H9 (cell line): ENCODE data around the gene TMEM38A. TPM values are rescaled to one million over a fixed set of nuclear protein-coding genes. Genes with fewer than 3 reads are reported as not detected.

ENCODE experiments used
- DNase-seq: peaks from one replicate; pipeline ENCODE4 v3.0.0-alpha.2; 2017
- H2AFZ ChIP-seq: one replicate; pipeline ENCODE4 v1.6.1; 2013; ENCODE audit warnings: mild to moderate bottlenecking, low read length, control low read depth, moderate library complexity
- H2AK5ac ChIP-seq: 2 replicates; pipeline ENCODE4 v1.6.1; 2013; ENCODE audit warnings: low read length, control low read depth, mixed read lengths; ENCODE audit not compliant: insufficient read length
- H2BK120ac ChIP-seq: one replicate; pipeline ENCODE4 v1.6.1; 2013; ENCODE audit warnings: low read depth, mild to moderate bottlenecking, low read length, control low read depth, inconsistent platforms; ENCODE audit not compliant: poor library complexity, severe bottlenecking
- H2BK12ac ChIP-seq: 2 replicates; pipeline ENCODE4 v1.6.1; 2013; ENCODE audit warnings: low read length, control low read depth, mixed read lengths, low read depth; ENCODE audit not compliant: insufficient read length
- H2BK15ac ChIP-seq: 2 replicates; pipeline ENCODE4 v1.6.1; 2013; ENCODE audit warnings: low read depth, low read length, control low read depth
- H2BK20ac ChIP-seq: one replicate; pipeline ENCODE4 v1.6.1; 2013; ENCODE audit warnings: low read depth, mild to moderate bottlenecking, low read length, control low read depth, inconsistent platforms; ENCODE audit not compliant: poor library complexity, severe bottlenecking
- H2BK5ac ChIP-seq: 2 replicates; pipeline ENCODE4 v1.6.1; 2013; ENCODE audit warnings: low read length, control low read depth, mixed read lengths; ENCODE audit not compliant: insufficient read length
- H3K14ac ChIP-seq: 2 replicates; pipeline ENCODE4 v1.6.1; 2013; ENCODE audit warnings: low read length, control low read depth; ENCODE audit not compliant: insufficient read depth
- H3K18ac ChIP-seq: 2 replicates; pipeline ENCODE4 v1.6.1; 2013; ENCODE audit warnings: low read depth, mild to moderate bottlenecking, mixed read lengths, low read length, control low read depth; ENCODE audit not compliant: insufficient read length
- H3K23ac ChIP-seq: 2 replicates; pipeline ENCODE4 v1.6.1; 2013; ENCODE audit warnings: low read length, control low read depth, mixed read lengths, low read depth; ENCODE audit not compliant: insufficient read length
- H3K23me2 ChIP-seq: 2 replicates; pipeline ENCODE4 v1.6.1; 2013; ENCODE audit warnings: low read depth, mild to moderate bottlenecking, mixed read lengths, low read length, control low read depth; ENCODE audit not compliant: insufficient read length, poor library complexity, severe bottlenecking
- H3K27ac ChIP-seq: 2 replicates; pipeline ENCODE4 v1.5.1; 2013; ENCODE audit warnings: low read length, control low read depth, mixed read lengths, low read depth; ENCODE audit not compliant: insufficient read length
- H3K27me3 ChIP-seq: 2 replicates; pipeline ENCODE4 v1.6.1; 2013; ENCODE audit warnings: low read length, control low read depth, inconsistent platforms; ENCODE audit not compliant: insufficient read depth
- H3K4ac ChIP-seq: 2 replicates; pipeline ENCODE4 v1.6.1; 2013; ENCODE audit warnings: low read depth, mild to moderate bottlenecking, control low read depth, inconsistent platforms, low read length, moderate library complexity
- H3K4me1 ChIP-seq: 2 replicates; pipeline ENCODE4 v1.6.1; 2013; ENCODE audit warnings: low read length, control low read depth, inconsistent platforms; ENCODE audit not compliant: insufficient read depth
- H3K4me2 ChIP-seq: 2 replicates; pipeline ENCODE4 v1.6.1; 2013; ENCODE audit warnings: low read length, control low read depth, mixed read lengths; ENCODE audit not compliant: insufficient read length, insufficient read depth
- H3K56ac ChIP-seq: 2 replicates; pipeline ENCODE4 v1.6.1; 2013; ENCODE audit warnings: low read depth, mild to moderate bottlenecking, mixed read lengths, low read length, control low read depth; ENCODE audit not compliant: insufficient read length
- H3K79me1 ChIP-seq: 2 replicates; pipeline ENCODE4 v1.6.1; 2013; ENCODE audit warnings: low read depth, mild to moderate bottlenecking, moderate library complexity, low read length, control low read depth, inconsistent platforms; ENCODE audit not compliant: insufficient read depth, poor library complexity, severe bottlenecking
- H3K79me2 ChIP-seq: 2 replicates; pipeline ENCODE4 v1.6.1; 2013; ENCODE audit warnings: low read length, control low read depth, inconsistent platforms; ENCODE audit not compliant: insufficient read depth
- H3K9ac ChIP-seq: 2 replicates; pipeline ENCODE4 v1.6.1; 2013; ENCODE audit warnings: low read length, control low read depth, mixed read lengths; ENCODE audit not compliant: insufficient read length; ENCODE audit errors: extremely low read depth
- H3K9me3 ChIP-seq: one replicate; pipeline ENCODE4 v1.6.1; 2013; ENCODE audit warnings: low read depth, low read length, inconsistent platforms; ENCODE audit not compliant: control insufficient read depth
- H3T11ph ChIP-seq: one replicate; pipeline ENCODE4 v1.6.1; 2013; ENCODE audit warnings: mild to moderate bottlenecking, low read length, control low read depth, inconsistent platforms
- H4K20me1 ChIP-seq: one replicate; pipeline ENCODE4 v1.6.1; 2013; ENCODE audit not compliant: control insufficient read depth, insufficient read length, insufficient read depth
- H4K5ac ChIP-seq: 2 replicates; pipeline ENCODE4 v1.6.1; 2013; ENCODE audit warnings: low read depth, mild to moderate bottlenecking, mixed read lengths, low read length, control low read depth; ENCODE audit not compliant: insufficient read length
- H4K8ac ChIP-seq: replicated peaks from 2 replicates; pipeline ENCODE4 v1.6.1; 2013; ENCODE audit warnings: low read length, control low read depth, mixed read lengths, low read depth; ENCODE audit not compliant: insufficient read length
- H4K91ac ChIP-seq: 2 replicates; pipeline ENCODE4 v1.6.1; 2013; ENCODE audit warnings: low read depth, mild to moderate bottlenecking, moderate library complexity, mixed read lengths, low read length, control low read depth; ENCODE audit not compliant: insufficient read length
- H3K27ac Mint-ChIP-seq, 3 experiments: 2 replicates in 2 of 3; 3 replicates in 1 of 3; pipeline ENCODE4 v1.8.0; 2020 to 2021; ENCODE audit warnings: mixed read lengths in 3 of 3, mild to moderate bottlenecking in 1 of 3, moderate library complexity in 1 of 3
- H3K27me3 Mint-ChIP-seq: 2 replicates; pipeline ENCODE4 v1.8.0; 2021; ENCODE audit warnings: low read depth, mild to moderate bottlenecking, moderate library complexity, mixed read lengths
- H3K36me3 Mint-ChIP-seq, 3 experiments: 2 replicates in 2 of 3; 3 replicates in 1 of 3; pipeline ENCODE4 v1.8.0; 2020 to 2021; ENCODE audit warnings: low read depth in 3 of 3, mixed read lengths in 3 of 3; ENCODE audit not compliant: insufficient read depth in 1 of 3
- H3K4me1 Mint-ChIP-seq, 2 experiments: 2 replicates each; pipeline ENCODE4 v1.8.0; 2020; ENCODE audit warnings: mixed read lengths in 2 of 2
- H3K4me3 Mint-ChIP-seq, 2 experiments: 2 replicates in 1 of 2; 3 replicates in 1 of 2; pipeline ENCODE4 v1.8.0; 2020 to 2021; ENCODE audit warnings: mild to moderate bottlenecking in 2 of 2, mixed read lengths in 2 of 2, moderate library complexity in 1 of 2
- H3K9me3 Mint-ChIP-seq, 2 experiments: 2 replicates in 1 of 2; 3 replicates in 1 of 2; pipeline ENCODE4 v1.8.0; 2020; ENCODE audit warnings: mild to moderate bottlenecking in 2 of 2, mixed read lengths in 2 of 2, moderate library complexity in 1 of 2
- WGBS: extraction: QIAGEN DNeasy Blood & Tissue Kit; methylation state at CpG from one replicate; pipeline ENCODE4 v1.1.7; 2013; ENCODE audit warnings: missing lambda C conversion rate, low lambda C conversion rate, mixed read lengths; ENCODE audit not compliant: insufficient read length; ENCODE audit errors: extremely low coverage; 5-methylcytosine and 5-hydroxymethylcytosine counted together
- total RNA-seq: library from RNA; stranded (reverse); gene quantifications from 2 replicates; pipeline ENCODE4 v1.2.1, GENCODE V29; 2021
- TF ChIP-seq, protein P1 (sequence below): fragments of 200-600 bp; sonication (generic); conservative IDR thresholded peaks from 3 replicates; pipeline ENCODE4 v1.8.0; 2021; ENCODE audit warnings: antibody characterized with exemption, mild to moderate bottlenecking

The TMEM38A gene
- total RNA-seq, 1 experiment from 2014 or later: 7.4 TPM

DNA sequence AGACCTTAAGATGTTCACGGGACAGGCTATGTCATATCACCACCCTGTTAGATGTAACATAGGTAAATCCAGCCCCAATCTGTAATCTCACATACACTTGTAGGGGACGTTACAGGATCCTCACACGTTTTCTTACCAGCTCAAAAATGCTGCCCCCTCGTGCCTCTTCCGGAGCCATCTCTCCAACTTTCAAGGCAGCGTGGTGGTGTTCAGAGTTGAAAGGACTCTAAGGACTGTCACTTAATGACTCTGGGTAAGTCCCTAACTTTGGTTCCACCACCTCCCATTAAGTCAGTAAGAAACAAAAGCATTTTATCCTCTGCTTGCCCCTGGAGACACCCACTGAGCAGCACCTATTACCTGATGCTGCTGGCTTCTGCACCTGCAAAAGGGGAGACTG, 37.4 kb upstream of the TMEM38A start:
- no peak overlapping the region for H3K18ac ChIP-seq
- no peak overlapping the region for H2AFZ ChIP-seq
- H4K8ac ChIP-seq: no peak overlapping the region
- H3K56ac ChIP-seq: no peak overlapping the region
- WGBS: no CpG with 5 or more reads among the region's 6 CpGs
- Mint-ChIP-seq H3K27ac (no peak overlapping the region), H3K4me1 (peaks cover 23 to 35% of the 10 kb centered on the region in 2 experiments), H3K27me3 (no peaks in the 10 kb centered on the region), H3K4me3 (no peak overlapping the region), H3K9me3 (no peaks in the 10 kb centered on the region), H3K36me3 (peaks cover 3 to 16% (median 6%) of the 10 kb centered on the region in 3 experiments; a peak in 5 of 7 replicates)
- no peak overlapping the region for H3K9ac ChIP-seq
- no peak overlapping the region for H3K27ac ChIP-seq
- H2BK20ac ChIP-seq: no peak overlapping the region
- H2AK5ac ChIP-seq: no peak overlapping the region
- H3K4ac ChIP-seq: no peak overlapping the region
- DNase-seq: no peak
- H2BK12ac ChIP-seq: no peak overlapping the region
- H4K20me1 ChIP-seq: no peaks in the 10 kb centered on the region
- TF ChIP-seq, protein P1, sequence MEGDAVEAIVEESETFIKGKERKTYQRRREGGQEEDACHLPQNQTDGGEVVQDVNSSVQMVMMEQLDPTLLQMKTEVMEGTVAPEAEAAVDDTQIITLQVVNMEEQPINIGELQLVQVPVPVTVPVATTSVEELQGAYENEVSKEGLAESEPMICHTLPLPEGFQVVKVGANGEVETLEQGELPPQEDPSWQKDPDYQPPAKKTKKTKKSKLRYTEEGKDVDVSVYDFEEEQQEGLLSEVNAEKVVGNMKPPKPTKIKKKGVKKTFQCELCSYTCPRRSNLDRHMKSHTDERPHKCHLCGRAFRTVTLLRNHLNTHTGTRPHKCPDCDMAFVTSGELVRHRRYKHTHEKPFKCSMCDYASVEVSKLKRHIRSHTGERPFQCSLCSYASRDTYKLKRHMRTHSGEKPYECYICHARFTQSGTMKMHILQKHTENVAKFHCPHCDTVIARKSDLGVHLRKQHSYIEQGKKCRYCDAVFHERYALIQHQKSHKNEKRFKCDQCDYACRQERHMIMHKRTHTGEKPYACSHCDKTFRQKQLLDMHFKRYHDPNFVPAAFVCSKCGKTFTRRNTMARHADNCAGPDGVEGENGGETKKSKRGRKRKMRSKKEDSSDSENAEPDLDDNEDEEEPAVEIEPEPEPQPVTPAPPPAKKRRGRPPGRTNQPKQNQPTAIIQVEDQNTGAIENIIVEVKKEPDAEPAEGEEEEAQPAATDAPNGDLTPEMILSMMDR: no peak
- peaks cover 9% of the 10 kb centered on the region for H3K79me1 ChIP-seq
- H3K23me2 ChIP-seq: peaks cover 7% of the 10 kb centered on the region
- peaks cover 57% of the 10 kb centered on the region; the same call in 1 of the 2 replicates for H3K79me2 ChIP-seq
- H3T11ph ChIP-seq: no peak overlapping the region
- H3K9me3 ChIP-seq: no peaks in the 10 kb centered on the region
- H3K27me3 ChIP-seq: no peaks in the 10 kb centered on the region
- H3K4me2 ChIP-seq: no peak overlapping the region
- no peaks in the 10 kb centered on the region for H3K4me1 ChIP-seq
- no peak overlapping the region for H3K23ac ChIP-seq
- no peak overlapping the region for H2BK5ac ChIP-seq
- no peak overlapping the region for H4K91ac ChIP-seq
- no peak overlapping the region for H4K5ac ChIP-seq
- no peak overlapping the region for H3K14ac ChIP-seq
- no peak overlapping the region for H2BK15ac ChIP-seq
- H2BK120ac ChIP-seq: no peak overlapping the region
